Rectal smooth muscle tissue (tissue), 1 donor: ENCODE data around the gene PTPRU.

ENCODE experiments used
- H3K27ac ChIP-seq: one replicate; pipeline ENCODE4 v1.7.0; 2013; ENCODE audit warnings: low read depth, low read length, inconsistent platforms
- H3K27me3 ChIP-seq: one replicate; pipeline ENCODE4 v1.7.0; 2013; ENCODE audit warnings: low read length; ENCODE audit not compliant: control insufficient read depth, insufficient read depth
- H3K36me3 ChIP-seq: one replicate; pipeline ENCODE4 v1.7.0; 2013; ENCODE audit warnings: low read length; ENCODE audit not compliant: control insufficient read depth, insufficient read depth
- H3K4me1 ChIP-seq: one replicate; pipeline ENCODE4 v1.7.0; 2013; ENCODE audit warnings: low read length; ENCODE audit not compliant: control insufficient read depth, insufficient read depth
- H3K4me3 ChIP-seq: one replicate; pipeline ENCODE4 v1.7.0; 2013; ENCODE audit warnings: low read length
- H3K9ac ChIP-seq: one replicate; pipeline ENCODE4 v1.7.0; 2013; ENCODE audit warnings: low read length

The PTPRU gene

GRCh38 chr1:29260531-29260930, 24.2 kb downstream of the PTPRU start:
- Histone ChIP-seq H3K4me1 (no peaks in the 10 kb centered on the region), H3K27ac (no peak overlapping the region), H3K4me3 (no peak overlapping the region), H3K9ac (no peak overlapping the region), H3K36me3 (no peaks in the 10 kb centered on the region), H3K27me3 (no peaks in the 10 kb centered on the region)

DNA sequence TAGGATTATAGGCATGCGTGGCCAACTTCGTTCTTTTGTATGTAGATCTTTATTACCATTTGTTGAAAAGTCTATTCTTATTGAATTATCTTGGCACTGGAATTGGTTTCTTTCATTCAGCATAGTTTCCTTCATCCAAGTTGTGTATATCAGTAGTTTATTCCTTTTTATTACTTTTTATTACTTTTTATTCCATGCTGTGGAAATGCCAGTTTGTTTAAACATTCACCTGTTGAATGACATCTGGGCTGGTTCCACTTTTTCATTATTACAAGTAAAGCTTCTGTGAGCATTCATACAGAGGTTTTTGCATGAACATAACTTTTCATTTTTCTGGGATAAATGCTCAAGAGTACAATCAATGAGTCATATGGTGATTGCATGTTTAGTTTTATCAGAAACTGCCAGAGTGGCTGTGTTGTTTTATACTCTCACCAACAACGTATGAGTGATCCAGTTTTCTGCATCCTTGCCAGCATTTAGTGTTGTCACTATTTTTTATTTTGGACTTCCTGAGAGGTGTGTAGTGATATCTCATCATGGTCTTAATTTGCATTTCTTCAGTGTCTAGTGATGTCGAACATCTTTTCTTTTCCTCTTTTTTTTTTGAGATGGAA, 28.6 kb downstream of the PTPRU start:
- no peak overlapping the region for H3K27ac ChIP-seq
- no peak overlapping the region for H3K4me3 ChIP-seq
- no peaks in the 10 kb centered on the region for H3K36me3 ChIP-seq
- no peaks in the 10 kb centered on the region for H3K27me3 ChIP-seq
- no peak overlapping the region for H3K9ac ChIP-seq
- H3K4me1 ChIP-seq: no peaks in the 10 kb centered on the region

DNA sequence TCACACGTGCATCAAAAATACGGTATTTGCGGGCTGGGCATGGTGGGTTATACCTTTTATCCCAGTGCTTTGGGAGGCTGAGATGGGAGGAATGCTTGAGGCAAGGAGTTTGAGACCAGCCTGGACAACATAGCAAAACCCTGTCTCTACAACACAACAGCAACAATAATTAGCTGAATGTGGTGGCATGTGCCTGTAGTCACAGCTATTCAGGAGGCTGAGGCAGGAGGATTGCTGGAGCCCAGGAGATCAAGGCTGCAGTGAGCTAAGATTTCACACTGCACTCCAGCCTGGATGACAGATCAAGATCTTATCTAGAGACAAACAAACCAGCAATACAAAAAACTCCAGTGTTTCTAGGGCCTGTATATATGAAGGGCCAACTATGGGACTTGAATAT, 30.6 kb downstream of the PTPRU start:
- Histone ChIP-seq H3K36me3 (no peaks in the 10 kb centered on the region), H3K4me1 (no peaks in the 10 kb centered on the region), H3K27me3 (no peaks in the 10 kb centered on the region), H3K9ac (no peak overlapping the region), H3K27ac (no peak overlapping the region), H3K4me3 (no peak overlapping the region)

DNA sequence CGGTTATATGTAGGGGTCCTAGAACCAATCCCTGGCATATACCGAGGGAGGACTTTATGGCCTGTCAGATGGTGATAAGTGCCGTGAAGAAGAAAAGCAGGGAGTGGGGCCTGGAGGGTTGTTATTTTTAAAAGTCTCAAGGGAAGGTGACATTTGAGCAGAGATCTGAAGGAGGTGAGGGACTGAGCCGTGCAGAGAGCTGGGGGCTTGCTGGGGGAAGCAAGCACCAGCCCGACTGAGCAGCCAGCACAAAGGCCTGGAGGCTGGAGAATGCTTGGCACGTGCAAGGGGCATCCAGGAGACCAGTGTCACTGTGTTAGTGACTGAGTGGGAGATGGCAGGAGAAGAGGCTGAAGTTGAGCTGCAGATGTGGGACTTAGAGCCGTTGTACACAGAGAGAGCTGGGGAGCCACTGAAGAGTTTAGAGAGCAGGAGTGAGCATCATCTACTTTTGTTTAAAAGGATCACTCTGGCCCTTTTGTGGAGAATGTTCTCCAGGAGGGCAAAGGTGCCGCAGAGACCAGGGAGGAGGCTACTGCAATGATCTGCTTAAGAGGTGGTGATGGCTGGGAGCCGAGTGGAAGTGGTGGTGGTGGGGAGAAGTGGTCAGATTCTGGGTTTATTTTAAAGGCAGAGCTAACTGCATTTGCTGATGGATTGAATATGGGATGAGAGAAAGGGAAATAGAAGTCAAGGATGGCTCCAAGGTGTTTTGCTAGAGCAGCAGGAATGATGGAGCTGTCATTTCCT, 31.2 kb downstream of the PTPRU start:
- no peaks in the 10 kb centered on the region for H3K4me1 ChIP-seq
- H3K27me3 ChIP-seq: no peaks in the 10 kb centered on the region
- H3K27ac ChIP-seq: no peak overlapping the region
- H3K9ac ChIP-seq: no peak overlapping the region
- no peak overlapping the region for H3K4me3 ChIP-seq
- no peaks in the 10 kb centered on the region for H3K36me3 ChIP-seq

GRCh38 chr1:29269382-29269781, 33.1 kb downstream of the PTPRU start:
- Histone ChIP-seq H3K4me1 (no peaks in the 10 kb centered on the region), H3K4me3 (no peak overlapping the region), H3K36me3 (no peaks in the 10 kb centered on the region), H3K9ac (no peak overlapping the region), H3K27ac (no peak overlapping the region), H3K27me3 (no peaks in the 10 kb centered on the region)

DNA sequence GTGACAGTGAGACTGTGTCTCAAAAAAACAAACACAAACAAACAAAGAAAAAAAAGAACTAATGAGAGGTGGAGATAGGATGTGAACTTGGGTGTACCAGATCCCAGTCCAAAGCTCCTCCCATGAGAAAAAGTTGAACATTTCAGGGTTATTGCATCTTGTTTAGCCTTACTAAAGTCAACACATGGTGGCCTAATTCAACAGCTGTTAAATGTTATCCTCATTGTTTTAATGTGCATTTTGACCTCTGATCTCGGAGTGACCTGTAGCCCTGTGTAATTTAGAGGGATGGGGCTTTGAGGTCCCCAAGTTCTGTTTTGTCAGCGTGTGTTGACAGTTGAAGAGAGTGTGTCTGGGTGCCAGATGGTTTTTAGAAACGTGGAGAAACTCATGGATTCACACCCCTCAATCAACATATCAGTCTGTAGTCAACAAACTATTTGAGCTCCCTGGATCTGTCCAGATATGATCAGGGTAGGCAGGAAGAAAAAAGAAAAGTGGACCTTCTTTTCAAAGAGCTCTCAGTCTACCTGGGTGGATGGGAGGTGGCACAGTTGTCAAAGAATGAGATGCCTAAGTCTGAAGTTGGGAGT, 34.7 kb downstream of the PTPRU start:
- Histone ChIP-seq H3K36me3 (no peaks in the 10 kb centered on the region), H3K4me1 (no peaks in the 10 kb centered on the region), H3K4me3 (no peak overlapping the region), H3K9ac (no peak overlapping the region), H3K27me3 (no peaks in the 10 kb centered on the region), H3K27ac (no peak overlapping the region)

- no peak overlapping the region for H3K4me3 ChIP-seq
- H3K4me1 ChIP-seq: no peaks in the 10 kb centered on the region
- H3K9ac ChIP-seq: no peak overlapping the region
- no peaks in the 10 kb centered on the region for H3K36me3 ChIP-seq
- no peak overlapping the region for H3K27ac ChIP-seq
- H3K27me3 ChIP-seq: no peaks in the 10 kb centered on the region
Measured at GRCh38 chr1:29271724-29272123, 35.4 kb downstream of the PTPRU start.

- H3K27me3 ChIP-seq: no peaks in the 10 kb centered on the region
- no peak overlapping the region for H3K9ac ChIP-seq
- no peak overlapping the region for H3K27ac ChIP-seq
- H3K4me3 ChIP-seq: no peak overlapping the region
- no peaks in the 10 kb centered on the region for H3K36me3 ChIP-seq
- H3K4me1 ChIP-seq: no peaks in the 10 kb centered on the region
Measured at GRCh38 chr1:29272147-29272907, 36.0 kb downstream of the PTPRU start.

DNA sequence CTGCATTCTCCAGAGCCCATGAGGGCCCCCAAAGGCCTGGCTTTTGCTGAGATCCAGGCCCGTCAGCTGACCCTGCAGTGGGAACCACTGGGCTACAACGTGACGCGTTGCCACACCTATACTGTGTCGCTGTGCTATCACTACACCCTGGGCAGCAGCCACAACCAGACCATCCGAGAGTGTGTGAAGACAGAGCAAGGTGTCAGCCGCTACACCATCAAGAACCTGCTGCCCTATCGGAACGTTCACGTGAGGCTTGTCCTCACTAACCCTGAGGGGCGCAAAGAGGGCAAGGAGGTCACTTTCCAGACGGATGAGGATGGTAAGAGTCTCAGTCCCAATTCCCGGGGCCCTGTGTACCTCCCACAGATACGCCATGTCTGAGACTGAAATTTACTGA, 39.1 kb downstream of the PTPRU start:
- H3K9ac ChIP-seq: no peak overlapping the region

GRCh38 chr1:29278124-29278523, 41.8 kb downstream of the PTPRU start:
- Histone ChIP-seq H3K4me3 (no peak overlapping the region), H3K36me3 (no peaks in the 10 kb centered on the region), H3K27ac (no peak overlapping the region), H3K27me3 (no peaks in the 10 kb centered on the region), H3K4me1 (no peaks in the 10 kb centered on the region), H3K9ac (no peak overlapping the region)

More for the DNA sequence above, 39.1 kb downstream of the PTPRU start:
- Histone ChIP-seq H3K27me3 (no peaks in the 10 kb centered on the region), H3K27ac (no peak overlapping the region), H3K36me3 (no peaks in the 10 kb centered on the region), H3K4me1 (no peaks in the 10 kb centered on the region), H3K4me3 (no peak overlapping the region)

- H3K36me3 ChIP-seq: no peaks in the 10 kb centered on the region
- H3K4me1 ChIP-seq: no peaks in the 10 kb centered on the region
Measured at GRCh38 chr1:29279406-29279805, 43.1 kb downstream of the PTPRU start.

GRCh38 chr1:29279951-29280391, 43.6 kb downstream of the PTPRU start:
- H3K36me3 ChIP-seq: no peaks in the 10 kb centered on the region
- H3K9ac ChIP-seq: no peak overlapping the region
- H3K27me3 ChIP-seq: no peaks in the 10 kb centered on the region
- no peaks in the 10 kb centered on the region for H3K4me1 ChIP-seq
- H3K27ac ChIP-seq: no peak overlapping the region
- no peak overlapping the region for H3K4me3 ChIP-seq

More at GRCh38 chr1:29279406-29279805, 43.1 kb downstream of the PTPRU start:
- no peak overlapping the region for H3K27ac ChIP-seq
- no peak overlapping the region for H3K9ac ChIP-seq
- no peaks in the 10 kb centered on the region for H3K27me3 ChIP-seq
- H3K4me3 ChIP-seq: no peak overlapping the region
